GM12878 (cell line): ENCODE data around the gene GALNT17. TPM values are rescaled to one million over a fixed set of nuclear protein-coding genes. Genes with fewer than 3 reads are reported as not detected.

Experiments
- ATAC-seq: fragments of 200-7000 bp; cut with Tn5 transposase; 3 replicates; pipeline ENCODE4 v1.9.1; 2020; ENCODE audit warnings: mild to moderate bottlenecking, moderate library complexity
- BruUV-seq: library from RNA; stranded (reverse); fragments of 400-500 nt; replicated peaks from 2 replicates; lab custom pipeline; 2021; lab: Mats Ljungman, UMichigan
- CTCF ChIA-PET: fragments of 300-600 bp; sonication (Branson Sonifier 250); formaldehyde crosslinking; extraction: SDS; loops from one replicate; lab custom pipeline; 2021; ENCODE audit warnings: inconsistent platforms; lab: Yijun Ruan, JAX
- POLR2A ChIA-PET: fragments of 350-600 bp; formaldehyde crosslinking; extraction: SDS; loops from one replicate; lab custom pipeline; 2021; ENCODE audit warnings: inconsistent platforms; lab: Charles Lee
- RAD21 ChIA-PET: fragments of 300-600 bp; sonication (Branson Sonifier 250); formaldehyde crosslinking; loops from one replicate; lab custom pipeline; 2023; ENCODE audit warnings: antibody characterized with exemption; ENCODE audit not compliant: unreplicated experiment; lab: Charles Lee
- SMC1A ChIA-PET: fragments of 300-600 bp; sonication (Branson Sonifier 250); formaldehyde crosslinking; loops from one replicate; lab custom pipeline; 2023; ENCODE audit not compliant: unreplicated experiment, uncharacterized antibody; lab: Charles Lee
- DNase-seq: peaks from one replicate; pipeline ENCODE4 v3.0.0-alpha.2; 2011; ENCODE audit warnings: low read depth, low spot score
- FAIRE-seq: peaks from 3 replicates; lab custom pipeline; 2011; peaks lifted over from hg19 to GRCh38; lab: Jason Lieb, UNC
- H2AFZ ChIP-seq: 2 replicates; pipeline ENCODE4 v1.6.0; 2011; ENCODE audit warnings: low read depth, low read length, control low read depth; ENCODE audit not compliant: control insufficient read depth
- H3K27ac ChIP-seq: 2 replicates; pipeline ENCODE4 v1.5.1; 2011; ENCODE audit warnings: control low read depth; ENCODE audit not compliant: control insufficient read depth, insufficient read depth
- H3K27me3 ChIP-seq, 2 experiments: replicated peaks in 1 of 2; 2 replicates each; pipeline versions ENCODE4 v1.6.0 to v1.6.1; 2011; ENCODE audit warnings: low read length in 1 of 2; ENCODE audit not compliant: control insufficient read depth in 2 of 2, insufficient read depth in 2 of 2
- H3K36me3 ChIP-seq, 2 experiments: 2 replicates each; pipeline ENCODE4 v1.5.1; 2011; ENCODE audit warnings: low read length in 1 of 2; ENCODE audit not compliant: control insufficient read depth in 2 of 2, insufficient read depth in 2 of 2
- H3K4me1 ChIP-seq: 2 replicates; pipeline ENCODE4 v1.6.1; 2011; ENCODE audit warnings: mild to moderate bottlenecking, low read length, moderate library complexity, mixed read lengths; ENCODE audit not compliant: control insufficient read depth, insufficient read depth
- H3K4me2 ChIP-seq: 2 replicates; pipeline ENCODE4 v1.6.0; 2011; ENCODE audit warnings: control low read depth; ENCODE audit not compliant: control insufficient read depth, insufficient read depth
- H3K4me3 ChIP-seq: fragments of 200-600 bp; sonication (generic); 2 replicates; pipeline ENCODE4 v1.5.1; 2016
- H3K79me2 ChIP-seq: 2 replicates; pipeline ENCODE4 v1.6.0; 2011; ENCODE audit warnings: low read length; ENCODE audit not compliant: control insufficient read depth, insufficient read depth
- H3K9ac ChIP-seq: 2 replicates; pipeline ENCODE4 v1.8.0; 2011; ENCODE audit warnings: low read length, control low read depth, mixed read lengths; ENCODE audit not compliant: control insufficient read depth, insufficient read depth
- H3K9me3 ChIP-seq: replicated peaks from 3 replicates; pipeline ENCODE4 v1.5.1; 2011; ENCODE audit warnings: mild to moderate bottlenecking, low read length; ENCODE audit not compliant: control insufficient read depth, insufficient read depth
- H4K20me1 ChIP-seq: 2 replicates; pipeline ENCODE4 v1.6.0; 2011; ENCODE audit not compliant: control insufficient read depth, insufficient read depth
- ATF3 ChIP-seq: IDR thresholded peaks from 2 replicates; pipeline ENCODE4 v1.6.1; 2011; ENCODE audit warnings: low read depth, mild to moderate bottlenecking, low read length, moderate library complexity, borderline replicate concordance; ENCODE audit errors: extremely low read depth
- CEBPB ChIP-seq, 2 experiments: fragments of 150-350 bp in 1 of 2; IDR thresholded peaks; 2 replicates each; pipeline ENCODE4 v1.6.1; 2012 to 2014; ENCODE audit warnings: low read depth in 2 of 2, low read length in 2 of 2, borderline replicate concordance in 1 of 2, inconsistent platforms in 1 of 2
- E4F1 ChIP-seq: fragments of 450-650 bp; IDR thresholded peaks from 2 replicates; pipeline ENCODE4 v1.6.1; 2018; ENCODE audit warnings: borderline replicate concordance, mild to moderate bottlenecking; ENCODE audit not compliant: partially characterized antibody
- EGR1 ChIP-seq, 2 experiments: IDR thresholded peaks; 1 replicate in 1 of 2; 2 replicates in 1 of 2; pipeline ENCODE4 v1.6.1; 2011 to 2012; ENCODE audit warnings: low read depth in 2 of 2, low read length in 2 of 2, borderline replicate concordance in 1 of 2, mild to moderate bottlenecking in 1 of 2, moderate library complexity in 1 of 2
- FOS ChIP-seq: IDR thresholded peaks from 3 replicates; pipeline ENCODE4 v1.6.1; 2011; ENCODE audit warnings: borderline replicate concordance; ENCODE audit not compliant: insufficient read length; ENCODE audit errors: extremely low read depth
- GABPA ChIP-seq: IDR thresholded peaks from 2 replicates; pipeline ENCODE4 v1.6.1; 2014; ENCODE audit warnings: antibody characterized with exemption, low read depth, mild to moderate bottlenecking, inconsistent platforms
- HDAC2 ChIP-seq: fragments of 200-600 bp; sonication (generic); IDR thresholded peaks from 2 replicates; pipeline ENCODE4 v1.6.1; 2017
- IKZF2 ChIP-seq, 2 experiments: fragments of 450-650 bp; IDR thresholded peaks; 2 replicates each; pipeline ENCODE4 v1.6.1; 2017; ENCODE audit warnings: mild to moderate bottlenecking in 2 of 2, moderate library complexity in 2 of 2
- IRF3 ChIP-seq: fragments of 450-650 bp; IDR thresholded peaks from 2 replicates; pipeline ENCODE4 v1.6.1; 2014; ENCODE audit warnings: mild to moderate bottlenecking
- MYB ChIP-seq: fragments of 150-350 bp; IDR thresholded peaks from 2 replicates; pipeline ENCODE4 v1.6.1; 2014; ENCODE audit warnings: mild to moderate bottlenecking, low read depth, low read length, borderline replicate concordance
- NFIC ChIP-seq: IDR thresholded peaks from 2 replicates; pipeline ENCODE4 v1.6.1; 2012; ENCODE audit warnings: low read depth, mild to moderate bottlenecking, inconsistent platforms, low read length, moderate library complexity
- NR2F1 ChIP-seq: fragments of 450-650 bp; conservative IDR thresholded peaks from 2 replicates; pipeline ENCODE4 v1.6.1; 2017; ENCODE audit warnings: mild to moderate bottlenecking
- SP1 ChIP-seq: IDR thresholded peaks from one replicate; pipeline ENCODE4 v1.6.1; 2011; ENCODE audit warnings: low read depth, low read length
- SREBF1 ChIP-seq: IDR thresholded peaks from 2 replicates; pipeline ENCODE4 v1.6.1; 2012; ENCODE audit warnings: mild to moderate bottlenecking, low read length
- ZNF217 ChIP-seq: fragments of 450-650 bp; IDR thresholded peaks from 2 replicates; pipeline ENCODE4 v1.6.1; 2017; ENCODE audit warnings: antibody characterized with exemption, mild to moderate bottlenecking
- WGBS: methylation state at CpG from one replicate; pipeline ENCODE4 v1.1.6; 2016; ENCODE audit warnings: low lambda C conversion rate; ENCODE audit not compliant: insufficient replicate concordance, insufficient coverage; ENCODE audit errors: missing lambda C conversion rate; 5-methylcytosine and 5-hydroxymethylcytosine counted together
- in situ Hi-C: fragments of 300-500 bp; cut with MboI; formaldehyde crosslinking; loops from 9 replicates; pipeline ENCODE4 v1.14.3; 2018; ENCODE audit warnings: mixed read lengths
- intact Hi-C: fragments of 100-400 bp; cut with micrococcal nuclease; formaldehyde crosslinking; loops from one replicate; pipeline ENCODE4 v1.14.2; 2022; ENCODE audit not compliant: unreplicated experiment
- polyA plus RNA-seq, 11 experiments: library from polyadenylated mRNA; depleted of rRNA in 4 of 11; unstranded in 6 of 11; stranded (reverse) in 5 of 11; fragments of >200 nt; fragmentation: Nextera tagmentation in 4 of 11; fragmentation: Illumina TruSeq in 1 of 11; extraction: Ambion mirVana in 4 of 11; extraction: Trizol in 1 of 11; gene quantifications; 1 replicate in 1 of 11; 2 replicates in 10 of 11; pipeline versions ENCODE4 v1.2.1 to v1.2.3, GENCODE V29; 2011 to 2016; ENCODE audit warnings: inconsistent platforms in 2 of 11, missing spikeins in 2 of 11, low read depth in 1 of 11
- total RNA-seq, 4 experiments: library from RNA; depleted of rRNA in 3 of 4; stranded (reverse); fragments of >200 nt in 3 of 4; fragmentation: Illumina TruSeq in 1 of 4; extraction: Trizol in 1 of 4; gene quantifications; 2 replicates each; pipeline versions ENCODE4 v1.2.1 to v1.2.3, GENCODE V29; 2013 to 2021

GALNT17 gene
- total and polyA plus RNA-seq, 10 of the 15 experiments (the other 5 are each of a cell fraction or from before 2014, with no cell fraction given), result 0.12 to 0.15 TPM; not detected in 8

- H4K20me1 ChIP-seq, result no peaks in the 10 kb centered on the region
- no peak overlapping the region for H2AFZ ChIP-seq
- ChIA-PET RAD21 (no interaction called here), SMC1A (no interaction called here)
- no peaks in the 10 kb centered on the region for H3K4me1 ChIP-seq
- in situ Hi-C loops, result no loop called here
- no peaks in the 10 kb centered on the region for H3K27me3 ChIP-seq
- no peaks in the 10 kb centered on the region for H3K79me2 ChIP-seq
- H3K4me3 ChIP-seq, result no peak overlapping the region
- TF ChIP-seq CEBPB (IDR thresholded peaks at IDR 0.05; ENCODE audit: borderline replicate concordance in 1 of 2, low read depth in 2 of 2, low read length in 2 of 2) (no peak), FOS (no peak), HDAC2 (no peak), GABPA (no peak), SP1 (no peak), SREBF1 (no peak), NR2F1 (no peak), NFIC (no peak)
- TF ChIP-seq, all 136 proteins: peak for 0
- Histone ChIP-seq H3K9ac (no peak overlapping the region), H3K4me2 (no peak overlapping the region), H3K27ac (no peak overlapping the region), H3K9me3 (no peaks in the 10 kb centered on the region; the same call in 2 of the 3 replicates), H3K36me3 (no peaks in the 10 kb centered on the region)
- POLR2A ChIA-PET, result no interaction called here
- no TSS peak for BruUV-seq
- no peak for DNase-seq
- intact Hi-C loops, result no loop called here
- WGBS, result 24% methylated on average over 4 of the region's 4 CpGs
- CTCF ChIA-PET, result no interaction called here
- no peak for ATAC-seq
- no peak for FAIRE-seq
Measured at GRCh38 chr7:71285571-71286145, 153.7 kb downstream of the GALNT17 start.

GRCh38 chr7:71286336-71286735 is 154.4 kb downstream of the GALNT17 start:
- ChIA-PET POLR2A (no interaction called here), CTCF (interaction anchor here (0.6 kb wide), 1 partner anchor 100 kb away, joined by 3 read pairs; no protein-coding TSS in a partner anchor), SMC1A (no interaction called here), RAD21 (no interaction called here)
- no peak for FAIRE-seq
- H2AFZ ChIP-seq, result no peak overlapping the region
- H3K4me2 ChIP-seq, result no peak overlapping the region
- H3K9me3 ChIP-seq, result no peaks in the 10 kb centered on the region; the same call in 2 of the 3 replicates
- H3K4me1 ChIP-seq, result no peaks in the 10 kb centered on the region
- no peaks in the 10 kb centered on the region for H3K79me2 ChIP-seq
- no peak overlapping the region for H3K9ac ChIP-seq
- 22% methylated on average over 7 of the region's 7 CpGs for WGBS
- H3K27me3 ChIP-seq, result no peaks in the 10 kb centered on the region
- H3K4me3 ChIP-seq, result no peak overlapping the region
- no peak overlapping the region for H3K27ac ChIP-seq
- no peak for DNase-seq
- BruUV-seq, result no TSS peak
- in situ Hi-C loops, result no loop called here
- intact Hi-C loops, result no loop called here
- no peaks in the 10 kb centered on the region for H4K20me1 ChIP-seq
- H3K36me3 ChIP-seq, result no peaks in the 10 kb centered on the region
- no peak for ATAC-seq
- TF ChIP-seq ATF3, result no peak
- TF ChIP-seq IKZF2 (IDR thresholded peaks at IDR 0.05), result no peak
- TF ChIP-seq MYB, result no peak
- no peak for TF ChIP-seq EGR1 (IDR thresholded peaks at IDR 0.05; ENCODE audit: borderline replicate concordance in 1 of 2, low read depth in 2 of 2, low read length in 2 of 2)
- TF ChIP-seq ZNF217, result no peak
- no peak for TF ChIP-seq E4F1
- TF ChIP-seq IRF3, result no peak
